BJ (cell line): Measurements from ENCODE around the gene C11orf91. TPM values are rescaled to one million over a fixed set of nuclear protein-coding genes. Genes with fewer than 3 reads are reported as not detected.

ENCODE experiments used
- CTCF ChIA-PET: fragments of 350-600 bp; formaldehyde crosslinking; extraction: SDS; loops from one replicate; lab custom pipeline; 2021; ENCODE audit warnings: antibody characterized with exemption, inconsistent platforms; lab: Yijun Ruan, JAX
- POLR2A ChIA-PET: fragments of 300-600 bp; sonication (Branson Sonifier 250); formaldehyde crosslinking; extraction: SDS; loops from one replicate; lab custom pipeline; 2021; ENCODE audit warnings: antibody characterized with exemption; lab: Charles Lee
- DNase-seq: peaks from one replicate; pipeline ENCODE4 v3.0.0-alpha.2; 2011; ENCODE audit warnings: low read depth
- H3K27me3 ChIP-seq: 2 replicates; pipeline ENCODE4 v1.6.0; 2011; ENCODE audit warnings: low read length; ENCODE audit not compliant: control insufficient read depth, insufficient read depth
- H3K36me3 ChIP-seq: 2 replicates; pipeline ENCODE4 v1.5.1; 2011; ENCODE audit warnings: low read length; ENCODE audit not compliant: control insufficient read depth, insufficient read depth
- H3K4me3 ChIP-seq: 2 replicates; pipeline ENCODE4 v1.5.1; 2011; ENCODE audit warnings: low read depth, mild to moderate bottlenecking, control low read depth, low read length
- CTCF ChIP-seq: IDR thresholded peaks from 2 replicates; pipeline ENCODE4 v1.5.1; 2011; ENCODE audit warnings: low read depth, mild to moderate bottlenecking, control low read depth, inconsistent platforms, low read length, moderate library complexity; ENCODE audit not compliant: insufficient read depth
- polyA plus RNA-seq: library from polyadenylated mRNA; depleted of rRNA; stranded (reverse); fragments of >200 nt; gene quantifications from 2 replicates; pipeline ENCODE4 v1.2.3, GENCODE V29; 2011

C11orf91 gene
- polyA plus RNA-seq, 1 experiment = not detected

- Histone ChIP-seq H3K4me3 (peak overlapping the region; percentile 23; the same call in 1 of the 2 replicates), H3K27me3 (no peaks in the 10 kb centered on the region), H3K36me3 (no peaks in the 10 kb centered on the region)
- TF ChIP-seq CTCF = no peak
- DNase-seq = peak; percentile 91
- ChIA-PET POLR2A (no interaction called here), CTCF (interaction anchor here (0.9 to 2.0 kb wide), 7 partner anchors 24 to 531 kb away, joined by 3 to 11 read pairs (median 4); partner anchors contain the start of gene CSTF3)
Measured at GRCh38 chr11:33692013-33692504, 8.6 kb downstream of the C11orf91 start.

GRCh38 chr11:33691066-33691864 lies 9.4 kb downstream of the C11orf91 start:
- H3K4me3 ChIP-seq = no peak overlapping the region
- no peak for DNase-seq
- ChIA-PET CTCF (interaction anchor here (0.8 to 5.4 kb wide), 14 partner anchors 22 to 530 kb away, joined by 3 to 64 read pairs (median 4); partner anchors contain the start of gene CSTF3), POLR2A (interaction anchor here (0.5 kb wide), 1 partner anchor 362 kb away, joined by 3 read pairs; no protein-coding TSS in a partner anchor)
- no peaks in the 10 kb centered on the region for H3K27me3 ChIP-seq
- TF ChIP-seq CTCF = no peak
- H3K36me3 ChIP-seq = no peaks in the 10 kb centered on the region

GRCh38 chr11:33690290-33691065 lies 10.1 kb downstream of the C11orf91 start:
- ChIA-PET CTCF (interaction anchor here (0.8 to 5.4 kb wide), 15 partner anchors 23 to 525 kb away, joined by 3 to 64 read pairs (median 4); no protein-coding TSS in a partner anchor), POLR2A (interaction anchor here (0.5 to 0.6 kb wide), 2 partner anchors 362 to 529 kb away, joined by 3 to 5 read pairs; partner anchors contain the start of gene CSTF3)
- H3K27me3 ChIP-seq = no peaks in the 10 kb centered on the region
- H3K36me3 ChIP-seq = no peaks in the 10 kb centered on the region
- H3K4me3 ChIP-seq = no peak overlapping the region
- TF ChIP-seq CTCF = no peak
- peak; percentile 96 for DNase-seq

- H3K36me3 ChIP-seq = no peaks in the 10 kb centered on the region
- no peaks in the 10 kb centered on the region for H3K27me3 ChIP-seq
- ChIA-PET POLR2A (interaction anchor here (0.6 kb wide), 1 partner anchor 350 kb away, joined by 3 read pairs; no protein-coding TSS in a partner anchor), CTCF (interaction anchor here (0.9 to 9.2 kb wide), 15 partner anchors 28 to 524 kb away, joined by 3 to 64 read pairs (median 5); partner anchors contain the start of genes CD59 and KIAA1549L)
- no peak for DNase-seq
- H3K4me3 ChIP-seq = no peak overlapping the region
- TF ChIP-seq CTCF = no peak
Measured at GRCh38 chr11:33689501-33689900, 11.1 kb downstream of the C11orf91 start.
